HEK293 (cell line): ENCODE measurements around the gene SNRPD2.
A peak's percentile ranks its signal among the peaks of the same experiment; 100 is the strongest.

Experiments
- IKZF3 ChIP-seq: fragments of 450-650 bp; IDR thresholded peaks from 2 replicates; pipeline ENCODE4 v1.5.0; 2018; ENCODE audit warnings: missing biosample characterization, mild to moderate bottlenecking, missing genetic modification characterization, moderate library complexity
- KLF10 ChIP-seq: fragments of 450-650 bp; IDR thresholded peaks from 2 replicates; pipeline ENCODE4 v1.5.1; 2018; ENCODE audit warnings: missing biosample characterization, mild to moderate bottlenecking, missing genetic modification characterization
- ZNF133 ChIP-seq: fragments of 450-650 bp; formaldehyde crosslinking; IDR thresholded peaks from 2 replicates; pipeline ENCODE4 v1.5.1; 2016; ENCODE audit warnings: missing biosample characterization, missing genetic modification characterization
- ZNF184 ChIP-seq: fragments of 450-650 bp; IDR thresholded peaks from 2 replicates; pipeline ENCODE4 v1.5.1; 2018; ENCODE audit warnings: missing biosample characterization, mild to moderate bottlenecking, missing genetic modification characterization
- ZNF292 ChIP-seq: fragments of 450-650 bp; formaldehyde crosslinking; IDR thresholded peaks from 2 replicates; pipeline ENCODE4 v1.5.1; 2016; ENCODE audit warnings: low read depth, missing biosample characterization, missing genetic modification characterization, borderline replicate concordance
- ZNF335 ChIP-seq: fragments of 450-650 bp; formaldehyde crosslinking; conservative IDR thresholded peaks from 2 replicates; pipeline ENCODE4 v1.5.1; 2016; ENCODE audit warnings: missing biosample characterization, missing genetic modification characterization
- ZNF354C ChIP-seq: fragments of 450-650 bp; formaldehyde crosslinking; IDR thresholded peaks from 2 replicates; pipeline ENCODE4 v1.5.1; 2016; ENCODE audit warnings: missing biosample characterization, missing genetic modification characterization, low read depth, borderline replicate concordance
- ZNF404 ChIP-seq: fragments of 450-650 bp; formaldehyde crosslinking; IDR thresholded peaks from 2 replicates; pipeline ENCODE4 v1.5.1; 2017; ENCODE audit warnings: missing biosample characterization, missing genetic modification characterization
- ZNF48 ChIP-seq: fragments of 450-650 bp; formaldehyde crosslinking; IDR thresholded peaks from 2 replicates; pipeline ENCODE4 v1.5.1; 2016; ENCODE audit warnings: missing biosample characterization, missing genetic modification characterization
- ZNF600 ChIP-seq: fragments of 450-650 bp; formaldehyde crosslinking; IDR thresholded peaks from 2 replicates; pipeline ENCODE4 v1.5.1; 2016; ENCODE audit warnings: missing biosample characterization, missing genetic modification characterization
- ZNF624 ChIP-seq: fragments of 450-650 bp; formaldehyde crosslinking; IDR thresholded peaks from 2 replicates; pipeline ENCODE4 v1.5.1; 2017; ENCODE audit warnings: missing biosample characterization, missing genetic modification characterization
- ZNF76 ChIP-seq: fragments of 450-650 bp; formaldehyde crosslinking; IDR thresholded peaks from 2 replicates; pipeline ENCODE4; 2016; ENCODE audit warnings: low read depth, missing biosample characterization, missing genetic modification characterization, borderline replicate concordance
- ZNF785 ChIP-seq: fragments of 450-650 bp; formaldehyde crosslinking; IDR thresholded peaks from 2 replicates; pipeline ENCODE4 v1.5.1; 2016; ENCODE audit warnings: missing biosample characterization, missing genetic modification characterization
- ZNF791 ChIP-seq: fragments of 450-650 bp; formaldehyde crosslinking; IDR thresholded peaks from 2 replicates; pipeline ENCODE4 v1.5.1; 2016; ENCODE audit warnings: missing biosample characterization, missing genetic modification characterization
- ZNF843 ChIP-seq: fragments of 450-650 bp; formaldehyde crosslinking; IDR thresholded peaks from 2 replicates; pipeline ENCODE4 v1.5.1; 2016; ENCODE audit warnings: missing biosample characterization, missing genetic modification characterization
- TF ChIP-seq, protein P1 (sequence below): fragments of 450-650 bp; formaldehyde crosslinking; IDR thresholded peaks from 2 replicates; pipeline ENCODE4 v1.5.0; 2017; ENCODE audit warnings: missing biosample characterization, missing genetic modification characterization, borderline replicate concordance
- TF ChIP-seq, protein P2 (sequence below): fragments of 450-650 bp; formaldehyde crosslinking; IDR thresholded peaks from 2 replicates; pipeline ENCODE4 v1.5.1; 2017; ENCODE audit warnings: missing biosample characterization, missing genetic modification characterization
- TF ChIP-seq, protein P3 (sequence below): fragments of 450-650 bp; IDR thresholded peaks from 2 replicates; pipeline ENCODE4 v1.5.1; 2018; ENCODE audit warnings: missing biosample characterization, mild to moderate bottlenecking, missing genetic modification characterization
- TF ChIP-seq, protein P4 (sequence below): fragments of 450-650 bp; formaldehyde crosslinking; IDR thresholded peaks from 2 replicates; pipeline ENCODE4 v1.5.1; 2016; ENCODE audit warnings: missing biosample characterization, missing genetic modification characterization
- TF ChIP-seq, protein P5 (sequence below): fragments of 450-650 bp; formaldehyde crosslinking; IDR thresholded peaks from 2 replicates; pipeline ENCODE4 v1.5.1; 2016; ENCODE audit warnings: missing biosample characterization, missing genetic modification characterization
- TF ChIP-seq, protein P6 (sequence below): fragments of 450-650 bp; formaldehyde crosslinking; IDR thresholded peaks from 2 replicates; pipeline ENCODE4 v1.5.1; 2016; ENCODE audit warnings: missing biosample characterization, missing genetic modification characterization
- TF ChIP-seq, protein P7 (sequence below): fragments of 450-650 bp; IDR thresholded peaks from 2 replicates; pipeline ENCODE4 v1.5.1; 2018; ENCODE audit warnings: missing biosample characterization, missing genetic modification characterization
- TF ChIP-seq, protein P8 (sequence below): fragments of 450-650 bp; formaldehyde crosslinking; IDR thresholded peaks from 2 replicates; pipeline ENCODE4 v1.5.1; 2017; ENCODE audit warnings: missing biosample characterization, missing genetic modification characterization

The SNRPD2 gene

DNA sequence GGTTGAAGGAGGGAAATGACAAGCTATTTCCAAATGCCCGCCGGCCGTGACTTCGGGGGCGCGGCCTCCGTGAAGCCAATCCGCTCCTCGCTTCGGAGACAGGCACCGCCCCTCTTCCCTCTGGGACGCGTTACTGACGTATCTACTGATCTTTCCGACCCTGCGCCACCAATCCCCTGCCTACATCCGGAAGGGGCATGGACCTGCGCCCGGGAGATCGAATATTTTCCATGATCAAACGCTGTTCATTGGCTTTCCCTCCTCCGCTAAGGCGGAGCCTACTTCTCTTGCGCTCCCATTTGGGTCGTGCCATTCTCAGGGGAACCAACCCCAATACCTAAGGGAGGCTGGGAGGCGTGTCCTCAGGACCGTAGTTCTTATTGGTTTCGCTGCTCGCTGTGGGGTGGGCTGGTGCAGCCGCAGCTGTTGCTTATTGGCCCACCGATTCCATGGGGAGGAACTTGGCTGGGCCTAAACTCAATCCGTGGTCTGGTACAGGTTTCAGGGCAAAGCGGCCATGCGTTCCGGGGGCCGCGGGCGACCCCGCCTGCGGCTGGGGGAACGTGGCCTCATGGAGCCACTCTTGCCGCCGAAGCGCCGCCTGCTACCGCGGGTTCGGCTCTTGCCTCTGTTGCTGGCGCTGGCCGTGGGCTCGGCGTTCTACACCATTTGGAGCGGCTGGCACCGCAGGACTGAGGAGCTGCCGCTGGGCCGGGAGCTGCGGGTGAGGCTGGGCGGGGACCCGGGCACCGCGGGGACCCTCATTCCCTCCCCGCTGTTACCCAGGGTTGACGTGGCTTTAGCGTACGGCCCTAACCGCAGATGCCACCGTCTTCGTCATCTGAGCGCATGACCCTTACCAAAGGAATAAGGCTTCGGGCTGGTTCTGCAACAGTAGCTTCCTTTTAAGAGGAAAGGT lies 693 bp upstream of the SNRPD2 start, which contains the start of gene QPCTL (continued):
- TF ChIP-seq, protein P1, sequence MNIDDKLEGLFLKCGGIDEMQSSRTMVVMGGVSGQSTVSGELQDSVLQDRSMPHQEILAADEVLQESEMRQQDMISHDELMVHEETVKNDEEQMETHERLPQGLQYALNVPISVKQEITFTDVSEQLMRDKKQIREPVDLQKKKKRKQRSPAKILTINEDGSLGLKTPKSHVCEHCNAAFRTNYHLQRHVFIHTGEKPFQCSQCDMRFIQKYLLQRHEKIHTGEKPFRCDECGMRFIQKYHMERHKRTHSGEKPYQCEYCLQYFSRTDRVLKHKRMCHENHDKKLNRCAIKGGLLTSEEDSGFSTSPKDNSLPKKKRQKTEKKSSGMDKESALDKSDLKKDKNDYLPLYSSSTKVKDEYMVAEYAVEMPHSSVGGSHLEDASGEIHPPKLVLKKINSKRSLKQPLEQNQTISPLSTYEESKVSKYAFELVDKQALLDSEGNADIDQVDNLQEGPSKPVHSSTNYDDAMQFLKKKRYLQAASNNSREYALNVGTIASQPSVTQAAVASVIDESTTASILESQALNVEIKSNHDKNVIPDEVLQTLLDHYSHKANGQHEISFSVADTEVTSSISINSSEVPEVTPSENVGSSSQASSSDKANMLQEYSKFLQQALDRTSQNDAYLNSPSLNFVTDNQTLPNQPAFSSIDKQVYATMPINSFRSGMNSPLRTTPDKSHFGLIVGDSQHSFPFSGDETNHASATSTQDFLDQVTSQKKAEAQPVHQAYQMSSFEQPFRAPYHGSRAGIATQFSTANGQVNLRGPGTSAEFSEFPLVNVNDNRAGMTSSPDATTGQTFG = no peak
- no peak for TF ChIP-seq ZNF404 (tag by site-specific recombination)
- TF ChIP-seq ZNF791 (tag by site-specific recombination) = no peak
- TF ChIP-seq, protein P2, sequence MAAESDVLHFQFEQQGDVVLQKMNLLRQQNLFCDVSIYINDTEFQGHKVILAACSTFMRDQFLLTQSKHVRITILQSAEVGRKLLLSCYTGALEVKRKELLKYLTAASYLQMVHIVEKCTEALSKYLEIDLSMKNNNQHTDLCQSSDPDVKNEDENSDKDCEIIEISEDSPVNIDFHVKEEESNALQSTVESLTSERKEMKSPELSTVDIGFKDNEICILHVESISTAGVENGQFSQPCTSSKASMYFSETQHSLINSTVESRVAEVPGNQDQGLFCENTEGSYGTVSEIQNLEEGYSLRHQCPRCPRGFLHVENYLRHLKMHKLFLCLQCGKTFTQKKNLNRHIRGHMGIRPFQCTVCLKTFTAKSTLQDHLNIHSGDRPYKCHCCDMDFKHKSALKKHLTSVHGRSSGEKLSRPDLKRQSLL (tag by site-specific recombination) = no peak; the same call in 1 of the 2 replicates
- TF ChIP-seq, protein P3, sequence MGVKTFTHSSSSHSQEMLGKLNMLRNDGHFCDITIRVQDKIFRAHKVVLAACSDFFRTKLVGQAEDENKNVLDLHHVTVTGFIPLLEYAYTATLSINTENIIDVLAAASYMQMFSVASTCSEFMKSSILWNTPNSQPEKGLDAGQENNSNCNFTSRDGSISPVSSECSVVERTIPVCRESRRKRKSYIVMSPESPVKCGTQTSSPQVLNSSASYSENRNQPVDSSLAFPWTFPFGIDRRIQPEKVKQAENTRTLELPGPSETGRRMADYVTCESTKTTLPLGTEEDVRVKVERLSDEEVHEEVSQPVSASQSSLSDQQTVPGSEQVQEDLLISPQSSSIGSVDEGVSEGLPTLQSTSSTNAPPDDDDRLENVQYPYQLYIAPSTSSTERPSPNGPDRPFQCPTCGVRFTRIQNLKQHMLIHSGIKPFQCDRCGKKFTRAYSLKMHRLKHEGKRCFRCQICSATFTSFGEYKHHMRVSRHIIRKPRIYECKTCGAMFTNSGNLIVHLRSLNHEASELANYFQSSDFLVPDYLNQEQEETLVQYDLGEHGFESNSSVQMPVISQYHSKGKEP (tag by site-specific recombination) = no peak
- no peak for TF ChIP-seq ZNF48 (tag by site-specific recombination)
- TF ChIP-seq KLF10 (tag by site-specific recombination) = peak; percentile 99
- TF ChIP-seq, protein P4, sequence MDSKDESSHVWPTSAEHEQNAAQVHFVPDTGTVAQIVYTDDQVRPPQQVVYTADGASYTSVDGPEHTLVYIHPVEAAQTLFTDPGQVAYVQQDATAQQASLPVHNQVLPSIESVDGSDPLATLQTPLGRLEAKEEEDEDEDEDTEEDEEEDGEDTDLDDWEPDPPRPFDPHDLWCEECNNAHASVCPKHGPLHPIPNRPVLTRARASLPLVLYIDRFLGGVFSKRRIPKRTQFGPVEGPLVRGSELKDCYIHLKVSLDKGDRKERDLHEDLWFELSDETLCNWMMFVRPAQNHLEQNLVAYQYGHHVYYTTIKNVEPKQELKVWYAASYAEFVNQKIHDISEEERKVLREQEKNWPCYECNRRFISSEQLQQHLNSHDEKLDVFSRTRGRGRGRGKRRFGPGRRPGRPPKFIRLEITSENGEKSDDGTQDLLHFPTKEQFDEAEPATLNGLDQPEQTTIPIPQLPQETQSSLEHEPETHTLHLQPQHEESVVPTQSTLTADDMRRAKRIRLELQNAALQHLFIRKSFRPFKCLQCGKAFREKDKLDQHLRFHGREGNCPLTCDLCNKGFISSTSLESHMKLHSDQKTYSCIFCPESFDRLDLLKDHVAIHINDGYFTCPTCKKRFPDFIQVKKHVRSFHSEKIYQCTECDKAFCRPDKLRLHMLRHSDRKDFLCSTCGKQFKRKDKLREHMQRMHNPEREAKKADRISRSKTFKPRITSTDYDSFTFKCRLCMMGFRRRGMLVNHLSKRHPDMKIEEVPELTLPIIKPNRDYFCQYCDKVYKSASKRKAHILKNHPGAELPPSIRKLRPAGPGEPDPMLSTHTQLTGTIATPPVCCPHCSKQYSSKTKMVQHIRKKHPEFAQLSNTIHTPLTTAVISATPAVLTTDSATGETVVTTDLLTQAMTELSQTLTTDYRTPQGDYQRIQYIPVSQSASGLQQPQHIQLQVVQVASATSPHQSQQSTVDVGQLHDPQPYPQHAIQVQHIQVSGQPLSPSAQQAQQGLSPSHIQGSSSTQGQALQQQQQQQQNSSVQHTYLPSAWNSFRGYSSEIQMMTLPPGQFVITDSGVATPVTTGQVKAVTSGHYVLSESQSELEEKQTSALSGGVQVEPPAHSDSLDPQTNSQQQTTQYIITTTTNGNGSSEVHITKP (tag by site-specific recombination) = peak; percentile 96
- no peak for TF ChIP-seq ZNF292 (tag by site-specific recombination)
- no peak for TF ChIP-seq ZNF133 (tag by site-specific recombination)
- TF ChIP-seq, protein P5, sequence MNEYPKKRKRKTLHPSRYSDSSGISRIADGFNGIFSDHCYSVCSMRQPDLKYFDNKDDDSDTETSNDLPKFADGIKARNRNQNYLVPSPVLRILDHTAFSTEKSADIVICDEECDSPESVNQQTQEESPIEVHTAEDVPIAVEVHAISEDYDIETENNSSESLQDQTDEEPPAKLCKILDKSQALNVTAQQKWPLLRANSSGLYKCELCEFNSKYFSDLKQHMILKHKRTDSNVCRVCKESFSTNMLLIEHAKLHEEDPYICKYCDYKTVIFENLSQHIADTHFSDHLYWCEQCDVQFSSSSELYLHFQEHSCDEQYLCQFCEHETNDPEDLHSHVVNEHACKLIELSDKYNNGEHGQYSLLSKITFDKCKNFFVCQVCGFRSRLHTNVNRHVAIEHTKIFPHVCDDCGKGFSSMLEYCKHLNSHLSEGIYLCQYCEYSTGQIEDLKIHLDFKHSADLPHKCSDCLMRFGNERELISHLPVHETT (tag by site-specific recombination) = no peak
- TF ChIP-seq ZNF624 (tag by site-specific recombination) = no peak
- peak; percentile 79 for TF ChIP-seq IKZF3
- no peak for TF ChIP-seq ZNF354C
- TF ChIP-seq, protein P6, sequence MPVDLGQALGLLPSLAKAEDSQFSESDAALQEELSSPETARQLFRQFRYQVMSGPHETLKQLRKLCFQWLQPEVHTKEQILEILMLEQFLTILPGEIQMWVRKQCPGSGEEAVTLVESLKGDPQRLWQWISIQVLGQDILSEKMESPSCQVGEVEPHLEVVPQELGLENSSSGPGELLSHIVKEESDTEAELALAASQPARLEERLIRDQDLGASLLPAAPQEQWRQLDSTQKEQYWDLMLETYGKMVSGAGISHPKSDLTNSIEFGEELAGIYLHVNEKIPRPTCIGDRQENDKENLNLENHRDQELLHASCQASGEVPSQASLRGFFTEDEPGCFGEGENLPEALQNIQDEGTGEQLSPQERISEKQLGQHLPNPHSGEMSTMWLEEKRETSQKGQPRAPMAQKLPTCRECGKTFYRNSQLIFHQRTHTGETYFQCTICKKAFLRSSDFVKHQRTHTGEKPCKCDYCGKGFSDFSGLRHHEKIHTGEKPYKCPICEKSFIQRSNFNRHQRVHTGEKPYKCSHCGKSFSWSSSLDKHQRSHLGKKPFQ = no peak
- TF ChIP-seq ZNF184 (tag by site-specific recombination) = no peak
- TF ChIP-seq ZNF600 (tag by site-specific recombination) = peak; percentile 41
- TF ChIP-seq ZNF76 = no peak
- TF ChIP-seq, protein P7, sequence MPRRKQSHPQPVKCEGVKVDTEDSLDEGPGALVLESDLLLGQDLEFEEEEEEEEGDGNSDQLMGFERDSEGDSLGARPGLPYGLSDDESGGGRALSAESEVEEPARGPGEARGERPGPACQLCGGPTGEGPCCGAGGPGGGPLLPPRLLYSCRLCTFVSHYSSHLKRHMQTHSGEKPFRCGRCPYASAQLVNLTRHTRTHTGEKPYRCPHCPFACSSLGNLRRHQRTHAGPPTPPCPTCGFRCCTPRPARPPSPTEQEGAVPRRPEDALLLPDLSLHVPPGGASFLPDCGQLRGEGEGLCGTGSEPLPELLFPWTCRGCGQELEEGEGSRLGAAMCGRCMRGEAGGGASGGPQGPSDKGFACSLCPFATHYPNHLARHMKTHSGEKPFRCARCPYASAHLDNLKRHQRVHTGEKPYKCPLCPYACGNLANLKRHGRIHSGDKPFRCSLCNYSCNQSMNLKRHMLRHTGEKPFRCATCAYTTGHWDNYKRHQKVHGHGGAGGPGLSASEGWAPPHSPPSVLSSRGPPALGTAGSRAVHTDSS (tag by site-specific recombination) = no peak
- TF ChIP-seq ZNF843 = no peak
- TF ChIP-seq, protein P8, sequence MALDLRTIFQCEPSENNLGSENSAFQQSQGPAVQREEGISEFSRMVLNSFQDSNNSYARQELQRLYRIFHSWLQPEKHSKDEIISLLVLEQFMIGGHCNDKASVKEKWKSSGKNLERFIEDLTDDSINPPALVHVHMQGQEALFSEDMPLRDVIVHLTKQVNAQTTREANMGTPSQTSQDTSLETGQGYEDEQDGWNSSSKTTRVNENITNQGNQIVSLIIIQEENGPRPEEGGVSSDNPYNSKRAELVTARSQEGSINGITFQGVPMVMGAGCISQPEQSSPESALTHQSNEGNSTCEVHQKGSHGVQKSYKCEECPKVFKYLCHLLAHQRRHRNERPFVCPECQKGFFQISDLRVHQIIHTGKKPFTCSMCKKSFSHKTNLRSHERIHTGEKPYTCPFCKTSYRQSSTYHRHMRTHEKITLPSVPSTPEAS (tag by site-specific recombination) = peak; percentile 17; the same call in 1 of the 2 replicates
- TF ChIP-seq ZNF335 (tag by site-specific recombination) = peak; percentile 95
- no peak for TF ChIP-seq ZNF785 (tag by site-specific recombination)
